HG02798 (cell line): ENCODE measurements around the gene DOK4.
A peak's percentile ranks its signal among the peaks of the same experiment; 100 is the strongest.
"Not testable (repeated sequence)": the region's sequence is repeated elsewhere in the genome, so short reads cannot be mapped to it uniquely, and the experiment has no call there.

Source experiments
- ATAC-seq: cut with Tn5 transposase; IDR thresholded peaks from one replicate; pipeline ENCODE4 v1.9.1; 2021; ENCODE audit warnings: mild to moderate bottlenecking; ENCODE audit not compliant: unreplicated experiment, poor library complexity

DOK4 gene

GRCh38 chr16:57462209-57462977, 23.9 kb downstream of the DOK4 start, which contains the start of gene POLR2C:
Gene POLR2C (plus strand): TSS chr16:57462679. CDS start chr16:57462725, 46 bp downstream.
- peak; percentile 97 for ATAC-seq

GRCh38 chr16:57452021-57452420, 34.3 kb downstream of the DOK4 start:
- ATAC-seq = no peak

DNA sequence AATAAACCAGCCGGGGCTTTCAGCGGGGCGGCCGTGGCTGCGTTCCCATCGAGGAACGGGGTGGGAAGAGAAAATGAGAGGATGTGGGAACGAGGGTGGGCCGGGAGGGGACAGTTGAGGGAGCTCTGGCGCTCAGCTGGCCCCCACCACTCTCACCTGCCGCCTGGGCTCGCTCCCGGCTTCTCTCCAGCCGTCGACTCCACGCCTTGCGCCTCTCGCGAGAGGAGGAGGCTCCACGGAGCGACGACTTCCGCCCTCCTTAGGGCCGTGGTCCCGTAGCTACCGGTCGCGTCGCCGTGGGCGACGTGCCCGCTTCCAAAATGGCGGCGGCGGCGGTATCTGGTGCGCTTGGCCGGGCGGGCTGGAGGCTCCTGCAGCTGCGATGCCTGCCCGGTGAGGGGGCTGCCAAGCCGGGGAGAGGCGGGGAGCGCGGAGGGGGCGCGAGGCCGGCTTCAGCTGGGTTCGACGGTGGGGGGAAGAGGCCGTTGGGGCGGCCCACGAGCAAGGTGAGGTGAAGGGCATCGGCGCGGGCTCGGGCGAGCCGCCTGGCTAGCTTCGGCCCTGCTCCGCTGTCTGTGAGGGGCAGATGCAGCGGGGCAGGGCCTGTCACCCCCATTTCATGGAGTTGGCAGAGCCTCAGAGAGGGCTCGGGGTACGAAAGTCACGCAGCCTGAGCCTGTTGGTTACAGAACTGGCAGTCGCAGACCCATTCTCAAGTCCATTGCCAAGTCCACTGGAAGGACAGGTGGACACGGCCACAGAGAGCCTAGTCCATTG, 38.9 kb downstream of the DOK4 start, which contains the start of the genes CIAPIN1 and COQ9:
Gene CIAPIN1, minus strand, starts transcription at position 200 of the 777 bp plus-strand sequence. CDS start 6,457 bp downstream, outside the sequence.
Gene COQ9, plus strand, starts transcription at position 294 of the 777 bp plus-strand sequence. Its CDS starts 27 bp downstream, at position 321.
- peak; percentile 99 for ATAC-seq

DNA sequence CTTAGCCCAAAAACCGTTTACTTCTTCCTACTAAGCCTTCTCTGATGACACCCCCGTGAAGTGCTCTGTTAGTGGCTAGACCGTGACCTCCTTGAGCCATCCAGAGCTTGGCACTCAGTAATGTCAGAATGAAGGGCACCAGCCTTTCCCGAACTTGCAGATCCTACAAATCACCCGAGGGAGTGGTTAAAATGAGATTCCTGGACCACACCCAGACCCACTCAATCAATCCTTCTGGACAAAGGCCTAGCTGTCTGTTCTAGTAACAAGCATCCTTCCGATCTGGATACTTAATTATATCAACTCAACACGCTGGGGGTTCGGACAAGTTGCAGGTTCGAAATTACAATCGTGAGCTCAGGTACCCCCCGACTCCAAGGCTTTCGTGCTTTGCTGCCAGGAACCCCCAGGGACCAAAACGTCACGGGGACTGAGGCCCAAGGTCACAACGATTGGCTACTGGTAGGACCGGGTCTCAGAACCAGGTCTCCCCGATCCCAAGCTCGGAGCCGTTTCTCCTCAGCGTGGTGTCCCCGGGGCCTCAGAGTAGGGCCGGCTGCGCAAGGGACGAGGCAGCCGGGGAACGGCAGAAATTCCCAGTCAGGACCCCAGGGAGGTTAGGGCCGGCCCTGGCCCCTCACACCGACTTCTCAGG, 39.6 kb downstream of the DOK4 start:
- ATAC-seq = peak; percentile 35

DNA sequence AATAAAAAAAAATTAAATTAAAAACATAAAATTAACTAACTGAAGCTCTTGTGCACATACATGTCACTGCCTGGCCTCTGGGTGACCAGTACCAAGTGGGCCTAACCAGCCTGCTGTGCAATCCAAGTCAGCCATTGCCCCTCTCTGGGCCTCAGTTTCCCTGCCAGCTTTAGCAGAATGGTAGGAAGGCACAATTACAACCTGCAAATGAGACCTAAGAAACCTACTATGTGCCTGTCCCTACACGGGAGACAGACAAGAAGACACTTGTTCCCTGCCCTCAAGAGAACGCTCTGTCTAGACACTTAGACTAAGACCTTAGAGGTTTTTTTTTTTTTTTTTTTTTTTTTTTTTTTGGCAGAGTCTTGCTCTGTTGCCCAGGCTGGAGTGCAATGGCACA, 40.8 kb downstream of the DOK4 start:
- no peak for ATAC-seq

GRCh38 chr16:57444711-57445110, 41.6 kb downstream of the DOK4 start:
- ATAC-seq = no peak

DNA sequence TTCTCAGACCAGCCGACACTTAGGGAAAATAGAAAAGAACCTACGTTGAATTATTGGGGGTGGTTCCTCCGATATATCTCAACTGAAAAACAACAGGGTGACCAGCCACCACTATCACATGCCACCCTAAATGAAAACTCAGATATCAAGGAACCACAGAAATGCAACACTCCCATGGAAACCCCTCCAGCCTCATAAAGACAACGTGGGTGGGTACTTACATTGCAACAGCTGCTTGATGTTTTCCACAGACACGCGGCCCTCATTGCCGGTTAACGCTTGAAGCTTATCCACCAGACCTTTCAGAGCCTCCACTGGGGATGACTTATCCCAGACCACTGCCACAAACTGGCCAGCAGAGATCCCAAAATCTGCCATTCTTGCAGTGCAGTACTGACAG, 45.7 kb downstream of the DOK4 start:
- not testable (repeated sequence) for ATAC-seq

DNA sequence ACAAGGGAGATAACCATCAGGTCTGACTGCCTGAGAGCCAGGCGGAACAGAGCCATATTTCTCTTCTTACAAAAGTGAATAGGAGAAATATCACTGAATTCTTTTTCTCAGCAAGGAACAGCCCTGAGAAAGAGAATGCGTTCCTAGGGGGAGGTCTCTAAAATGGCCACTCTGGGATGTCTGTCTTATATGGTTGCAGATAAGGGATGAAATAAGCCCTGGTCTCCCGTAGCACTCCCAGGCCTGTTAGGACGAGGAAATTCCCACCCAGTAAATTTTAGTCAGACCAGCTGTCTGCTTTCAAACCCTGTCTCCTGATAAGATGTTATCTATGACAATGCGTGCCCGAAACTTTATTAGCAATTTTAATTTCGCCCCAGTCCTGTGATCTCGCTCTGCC, 46.3 kb downstream of the DOK4 start:
- ATAC-seq = not testable (repeated sequence)

DNA sequence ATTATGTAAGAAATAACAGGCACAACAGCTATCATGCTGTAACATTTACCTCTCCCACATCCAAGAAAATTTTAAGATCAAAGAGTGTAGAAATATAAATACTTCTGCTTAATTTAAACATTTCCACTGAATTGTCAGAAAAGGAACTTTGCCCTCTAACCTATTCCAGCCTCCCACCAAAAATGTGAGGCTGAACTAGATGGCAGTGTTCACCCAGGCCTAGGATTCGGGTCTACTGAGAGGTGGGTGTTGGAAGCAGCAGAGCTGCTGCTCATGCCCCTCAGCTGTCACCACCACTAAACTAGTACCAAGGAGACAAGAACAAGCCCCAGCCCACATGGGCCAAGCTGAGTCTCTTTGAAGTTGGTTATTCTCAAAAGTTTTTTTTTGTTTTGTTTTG, 50.5 kb downstream of the DOK4 start:
- no peak for ATAC-seq

- ATAC-seq = no peak
These were observed 52.3 kb downstream of the DOK4 start for GRCh38 chr16:57434003-57434402.

DNA sequence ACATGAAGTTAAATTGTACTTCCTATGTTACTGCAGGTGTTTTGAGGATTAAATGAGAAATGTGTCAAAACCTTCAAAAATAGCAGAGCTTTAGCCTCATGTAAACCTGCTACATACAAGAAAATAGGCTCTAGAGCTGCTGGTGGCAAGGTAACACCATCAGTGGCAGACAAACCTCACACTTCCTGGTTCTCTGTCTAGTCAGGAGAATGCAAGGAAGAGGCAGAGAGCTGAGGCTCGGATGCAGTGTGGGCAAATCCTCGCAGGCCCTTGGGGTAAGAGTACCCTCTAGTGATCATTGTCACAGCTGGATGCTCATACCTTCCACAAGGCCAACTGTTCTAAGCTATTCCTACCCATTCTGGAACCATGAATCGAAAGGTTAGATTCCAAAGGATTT, 53.3 kb downstream of the DOK4 start:
- ATAC-seq = no peak

- ATAC-seq = no peak
These were observed 53.8 kb downstream of the DOK4 start for GRCh38 chr16:57432505-57432904.

DNA sequence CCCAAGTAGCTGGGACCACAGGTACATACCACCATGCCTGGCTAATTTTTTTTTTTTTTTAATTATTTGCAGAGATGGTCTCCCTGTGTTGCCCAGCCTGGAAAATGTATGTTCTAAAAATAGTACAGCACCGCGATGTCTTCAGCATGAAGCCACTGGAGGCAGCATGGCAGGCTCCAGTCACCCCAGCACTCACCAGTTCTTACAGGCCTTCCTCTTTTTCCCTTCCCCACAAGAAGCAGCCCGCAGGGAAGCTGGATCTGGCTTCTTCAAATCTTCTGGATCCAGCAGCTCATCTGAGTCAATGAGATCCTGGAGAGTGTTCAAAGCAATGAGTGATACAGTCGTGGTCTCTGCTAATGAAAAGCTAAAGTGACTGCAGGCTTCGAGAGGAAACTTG, 55.3 kb downstream of the DOK4 start:
- no peak for ATAC-seq

DNA sequence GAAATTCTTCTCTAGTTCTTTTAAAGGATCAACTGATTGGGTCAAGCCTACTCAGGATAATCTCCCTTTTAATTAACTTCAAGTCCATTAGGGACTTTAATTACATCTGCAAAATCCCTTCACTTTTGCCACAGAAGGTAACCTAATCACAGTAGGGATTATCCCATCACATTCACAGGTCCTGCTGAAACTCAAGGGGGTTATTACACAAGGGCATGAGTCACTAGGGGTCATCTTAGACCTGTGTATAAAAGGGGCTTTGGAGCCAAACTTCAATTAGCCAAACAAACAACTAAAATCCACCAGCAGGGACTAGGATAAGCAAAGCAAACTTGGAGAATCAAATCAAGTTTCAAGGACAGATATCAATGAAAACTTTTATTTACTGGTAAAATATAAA, 58.5 kb downstream of the DOK4 start:
- no peak for ATAC-seq

- no peak for ATAC-seq
These were observed 59.0 kb downstream of the DOK4 start for GRCh38 chr16:57427307-57427706.

- ATAC-seq = no peak
These were observed 59.9 kb downstream of the DOK4 start for GRCh38 chr16:57426356-57426755.

DNA sequence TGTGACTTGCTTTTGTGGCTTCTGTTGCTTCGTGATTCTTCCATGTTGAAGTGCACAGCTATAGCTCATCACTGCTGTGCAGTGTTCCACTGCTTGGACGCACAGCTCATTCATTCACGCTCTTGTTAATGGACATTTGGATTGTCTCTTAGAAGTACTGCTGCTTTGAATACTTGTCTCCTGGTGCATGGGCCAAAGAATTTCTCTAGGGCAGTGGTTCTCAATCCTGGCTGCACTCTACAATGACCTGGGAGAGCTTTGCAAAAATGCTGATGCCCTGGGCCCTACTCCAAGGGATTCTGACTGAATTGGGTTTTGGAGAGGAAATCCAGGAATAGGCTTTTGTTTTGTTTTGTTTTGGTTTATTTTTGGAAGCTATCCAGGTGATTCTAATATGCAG, 61.7 kb downstream of the DOK4 start:
- no peak for ATAC-seq

- no peak for ATAC-seq
These were observed 63.1 kb downstream of the DOK4 start for GRCh38 chr16:57423152-57423551.

- no peak for ATAC-seq
These were observed 64.0 kb downstream of the DOK4 start for GRCh38 chr16:57422026-57422944.
